ENCODE measurements around the gene ALK.

Gene ALK

GRCh38 chr2:29349316-29350030 is 571.9 kb downstream of the ALK start:
- DNase-seq: no peak

- no peak for DNase-seq
These were observed 573.5 kb downstream of the ALK start for GRCh38 chr2:29347774-29348461.

GRCh38 chr2:29345236-29345635 is 576.1 kb downstream of the ALK start:
- DNase-seq: no peak

- no peak for DNase-seq
These were observed 577.6 kb downstream of the ALK start for GRCh38 chr2:29343830-29344229.

- no peak for DNase-seq
These were observed 584.8 kb downstream of the ALK start for GRCh38 chr2:29336341-29337241.

- no peak for DNase-seq
These were observed 586.0 kb downstream of the ALK start for GRCh38 chr2:29335396-29335795.

- no peak for DNase-seq
These were observed 586.7 kb downstream of the ALK start for GRCh38 chr2:29334706-29335105.

- DNase-seq: no peak
These were observed 588.8 kb downstream of the ALK start for GRCh38 chr2:29332540-29332939.

- DNase-seq: no peak
These were observed 591.5 kb downstream of the ALK start for GRCh38 chr2:29329899-29330298.

- DNase-seq: no peak
These were observed 594.5 kb downstream of the ALK start for GRCh38 chr2:29326926-29327325.

- no peak for DNase-seq
These were observed 595.8 kb downstream of the ALK start for GRCh38 chr2:29325544-29325943.

- DNase-seq: peak in 1 of 2 donors; percentile 54
These were observed 597.4 kb downstream of the ALK start for GRCh38 chr2:29323961-29324360.

- DNase-seq: no peak
These were observed 598.1 kb downstream of the ALK start for GRCh38 chr2:29323301-29323700.

GRCh38 chr2:29322011-29322410 is 599.4 kb downstream of the ALK start:
- peak in 1 of 2 donors; percentile 90 for DNase-seq

GRCh38 chr2:29317801-29318485 is 603.4 kb downstream of the ALK start:
- DNase-seq: no peak

GRCh38 chr2:29317077-29317517 is 604.3 kb downstream of the ALK start:
- no peak for DNase-seq

- DNase-seq: peak; percentile 10 to 88
These were observed 606.4 kb downstream of the ALK start for GRCh38 chr2:29314816-29315571.

- DNase-seq: no peak
These were observed 609.9 kb downstream of the ALK start for GRCh38 chr2:29311458-29311857.

GRCh38 chr2:29310650-29311348 is 610.6 kb downstream of the ALK start:
- DNase-seq: no peak

- peak in 1 of 2 donors; percentile 48 for DNase-seq
These were observed 612.0 kb downstream of the ALK start for GRCh38 chr2:29309090-29310029.
